Measurements from ENCODE around the gene PNKD. TPM values are rescaled to one million over a fixed set of nuclear protein-coding genes. Genes with fewer than 3 reads are reported as not detected.

PNKD gene
- total RNA-seq, 1 donor from 2014 or later = 13.5 TPM

DNA sequence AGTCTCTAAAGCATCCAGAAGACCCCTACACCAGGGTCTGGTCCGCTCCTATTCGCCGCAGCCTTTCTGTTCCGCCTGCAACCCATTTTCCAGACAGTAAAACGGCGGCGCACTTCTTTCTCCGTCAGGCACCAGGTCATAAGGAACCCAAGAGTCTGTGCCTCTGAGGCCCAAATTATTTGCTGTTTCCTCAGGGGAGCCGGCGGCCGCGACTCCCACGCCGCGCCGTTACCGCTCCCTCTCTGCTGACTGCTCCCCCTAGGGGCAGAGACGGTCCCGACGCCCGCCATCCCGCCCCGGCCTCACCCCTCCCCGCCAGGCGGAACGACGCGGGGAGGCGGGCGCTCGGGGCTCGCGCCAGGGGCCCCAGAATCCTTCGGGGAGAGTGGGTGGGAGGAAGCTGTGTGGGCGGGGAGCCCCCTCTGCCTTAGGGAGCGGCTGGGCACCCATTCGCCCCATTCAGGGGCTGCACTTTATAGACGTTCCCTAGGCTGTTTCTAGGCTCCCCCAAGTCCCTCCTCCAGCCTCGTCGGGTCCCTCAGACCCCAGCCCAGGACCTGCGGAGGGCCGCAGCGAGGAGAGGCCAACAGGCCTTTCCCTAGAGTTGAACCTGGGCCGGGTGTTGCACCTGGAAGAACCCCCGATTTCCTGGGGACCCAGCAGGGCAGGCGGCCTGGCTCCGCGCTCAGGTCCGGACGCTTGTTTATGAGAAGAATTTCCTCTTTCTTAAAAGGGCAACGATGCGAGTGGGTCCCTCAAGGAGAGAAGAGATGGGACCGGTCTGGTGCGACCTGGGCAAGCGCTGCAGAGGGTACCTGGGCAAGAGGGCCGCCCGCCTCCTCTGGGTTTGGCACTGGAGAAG lies 125.7 kb downstream of the PNKD start:
- peak; percentile 98 for DNase-seq (ENCODE audit: low spot score)
- H3K79me2 ChIP-seq (ENCODE audit: low read depth) = peaks cover 15% of the 10 kb centered on the region
- Mint-ChIP-seq H3K9me3 (no peaks in the 10 kb centered on the region), H3K4me3 (peak overlapping the region; percentile 94), H3K27ac (peak overlapping the region; percentile 100), H3K36me3 (no peaks in the 10 kb centered on the region), H3K4me1 (peaks cover 23% of the 10 kb centered on the region), H3K27me3 (ENCODE audit: insufficient read depth, low read depth) (peaks cover 28% of the 10 kb centered on the region)
- H3F3A ChIP-seq (ENCODE audit: low read depth) = peaks cover 42% of the 10 kb centered on the region
- peaks cover 24% of the 10 kb centered on the region for H3K4me1 ChIP-seq
- H4K20me1 ChIP-seq (ENCODE audit: low read depth) = peaks cover 7% of the 10 kb centered on the region
- peak overlapping the region; percentile 90 for H3K27ac ChIP-seq
- TF ChIP-seq, protein P1, sequence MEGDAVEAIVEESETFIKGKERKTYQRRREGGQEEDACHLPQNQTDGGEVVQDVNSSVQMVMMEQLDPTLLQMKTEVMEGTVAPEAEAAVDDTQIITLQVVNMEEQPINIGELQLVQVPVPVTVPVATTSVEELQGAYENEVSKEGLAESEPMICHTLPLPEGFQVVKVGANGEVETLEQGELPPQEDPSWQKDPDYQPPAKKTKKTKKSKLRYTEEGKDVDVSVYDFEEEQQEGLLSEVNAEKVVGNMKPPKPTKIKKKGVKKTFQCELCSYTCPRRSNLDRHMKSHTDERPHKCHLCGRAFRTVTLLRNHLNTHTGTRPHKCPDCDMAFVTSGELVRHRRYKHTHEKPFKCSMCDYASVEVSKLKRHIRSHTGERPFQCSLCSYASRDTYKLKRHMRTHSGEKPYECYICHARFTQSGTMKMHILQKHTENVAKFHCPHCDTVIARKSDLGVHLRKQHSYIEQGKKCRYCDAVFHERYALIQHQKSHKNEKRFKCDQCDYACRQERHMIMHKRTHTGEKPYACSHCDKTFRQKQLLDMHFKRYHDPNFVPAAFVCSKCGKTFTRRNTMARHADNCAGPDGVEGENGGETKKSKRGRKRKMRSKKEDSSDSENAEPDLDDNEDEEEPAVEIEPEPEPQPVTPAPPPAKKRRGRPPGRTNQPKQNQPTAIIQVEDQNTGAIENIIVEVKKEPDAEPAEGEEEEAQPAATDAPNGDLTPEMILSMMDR (IDR thresholded peaks at IDR 0.05) = peak; percentile 97
- no peak for TF ChIP-seq EZH2 (IDR thresholded peaks at IDR 0.05)
- H3K9ac ChIP-seq = peak overlapping the region; percentile 71
- peak overlapping the region; percentile 83 for H2AFZ ChIP-seq (replicated peaks)
- H3K9me3 ChIP-seq (ENCODE audit: low read depth) = no peaks in the 10 kb centered on the region
- peak overlapping the region; percentile 78 for H3K4me2 ChIP-seq
- peak overlapping the region; percentile 74 for H3K4me3 ChIP-seq
- H3K36me3 ChIP-seq = no peaks in the 10 kb centered on the region
- H3K27me3 ChIP-seq = peaks cover 44% of the 10 kb centered on the region

Small RNAs within 50 kb of the gene (microRNA-seq; reads per million reads assigned to microRNA genes)
- gene MIR6513 (not detected), gene MIR6810 (not detected)

Small RNAs within 50 kb of the gene (small RNA-seq; reads per million reads assigned to genes)
- not detected for gene MIR6810

Other genes starting within 250 kb of the PNKD start
- gene RUFY4, start 201.3 kb upstream of the PNKD start, total RNA-seq (ENCODE audit: low replicate concordance) = not detected in 2 replicates
- not detected in 2 replicates for gene CXCR2, start 144.5 kb upstream of the PNKD start, total RNA-seq (ENCODE audit: low replicate concordance)
- not detected in 2 replicates for gene CXCR1, start 103.6 kb upstream of the PNKD start, total RNA-seq (ENCODE audit: low replicate concordance)
- gene ARPC2, start 53.3 kb upstream of the PNKD start, total RNA-seq (ENCODE audit: low replicate concordance) = 151 and 155 TPM in 2 replicates
- gene GPBAR1, start 9.5 kb upstream of the PNKD start, total RNA-seq (ENCODE audit: low replicate concordance) = 0.09 TPM in 1 of 2 replicates, not detected in the other
- gene AAMP, start 382 bp upstream of the PNKD start, total RNA-seq (ENCODE audit: low replicate concordance) = 90.4 and 151 TPM in 2 replicates
- 11.1 and 14.1 TPM in 2 replicates for gene TMBIM1, start 22.0 kb downstream of the PNKD start, total RNA-seq (ENCODE audit: low replicate concordance)
- gene CATIP, start 86.3 kb downstream of the PNKD start, total RNA-seq (ENCODE audit: low replicate concordance) = 3.1 and 6.2 TPM in 2 replicates
- gene SLC11A1, start 111.8 kb downstream of the PNKD start, total RNA-seq (ENCODE audit: low replicate concordance) = 0.03 TPM in 1 of 2 replicates, not detected in the other
- 31.3 and 70.5 TPM in 2 replicates for gene CTDSP1, start 129.3 kb downstream of the PNKD start, total RNA-seq (ENCODE audit: low replicate concordance)
- 0.22 TPM in 1 of 2 replicates, not detected in the other for gene VIL1, start 148.6 kb downstream of the PNKD start, total RNA-seq (ENCODE audit: low replicate concordance)

All from neural progenitor cell (in vitro differentiated cells).